HG03520 (cell line): Measurements from ENCODE around the gene RNF149.
"Not testable (repeated sequence)": the region's sequence is repeated elsewhere in the genome, so short reads cannot be mapped to it uniquely, and the experiment has no call there.

Experiments used
- ATAC-seq: cut with Tn5 transposase; IDR thresholded peaks from one replicate; pipeline ENCODE4 v1.9.1; 2021; ENCODE audit warnings: mild to moderate bottlenecking, moderate library complexity; ENCODE audit not compliant: unreplicated experiment

The RNF149 gene

GRCh38 chr2:101308432-101309210 is at the start of gene RNF149:
Gene RNF149 (minus strand): TSS chr2:101308701. CDS start chr2:101308588, 113 bp downstream.
- peak; percentile 53 for ATAC-seq

GRCh38 chr2:101357376-101357775 is 48.9 kb upstream of the RNF149 start:
- no peak for ATAC-seq

- ATAC-seq = no peak
Measured at GRCh38 chr2:101356521-101356920, 48.0 kb upstream of the RNF149 start.

GRCh38 chr2:101356055-101356454 is 47.6 kb upstream of the RNF149 start:
- no peak for ATAC-seq

- no peak for ATAC-seq
Measured at GRCh38 chr2:101355401-101356054, 47.0 kb upstream of the RNF149 start.

- no peak for ATAC-seq
Measured at GRCh38 chr2:101354420-101355311, 46.2 kb upstream of the RNF149 start.

GRCh38 chr2:101352631-101353030 is 44.1 kb upstream of the RNF149 start:
- not testable (repeated sequence) for ATAC-seq

GRCh38 chr2:101351207-101351606 is 42.7 kb upstream of the RNF149 start:
- ATAC-seq = no peak

- no peak for ATAC-seq
Measured at GRCh38 chr2:101349893-101350662, 41.6 kb upstream of the RNF149 start.

GRCh38 chr2:101348883-101349282 is 40.4 kb upstream of the RNF149 start:
- ATAC-seq = no peak

GRCh38 chr2:101346909-101347308 is 38.4 kb upstream of the RNF149 start:
- ATAC-seq = no peak

- ATAC-seq = no peak
Measured at GRCh38 chr2:101344137-101344536, 35.6 kb upstream of the RNF149 start.

GRCh38 chr2:101342625-101343008 is 34.1 kb upstream of the RNF149 start:
- no peak for ATAC-seq

- no peak for ATAC-seq
Measured at GRCh38 chr2:101341901-101342624, 33.6 kb upstream of the RNF149 start.

- no peak for ATAC-seq
Measured at GRCh38 chr2:101341421-101341820, 32.9 kb upstream of the RNF149 start.

- no peak for ATAC-seq
Measured at GRCh38 chr2:101340141-101340551, 31.6 kb upstream of the RNF149 start.

- ATAC-seq = no peak
Measured at GRCh38 chr2:101339266-101339880, 30.9 kb upstream of the RNF149 start.

- ATAC-seq = no peak
Measured at GRCh38 chr2:101337877-101338276, 29.4 kb upstream of the RNF149 start.
